ENCODE measurements around the gene EFNA1. TPM values are rescaled to one million over a fixed set of nuclear protein-coding genes. Genes with fewer than 3 reads are reported as not detected.
A peak's percentile ranks its signal among the peaks of the same experiment; 100 is the strongest.

The EFNA1 gene
- total and polyA plus RNA-seq, 2 of the 8 experiments (the other 6 are each of a cell fraction or from before 2014, with no cell fraction given), result 4.9 to 14.6 TPM

DNA sequence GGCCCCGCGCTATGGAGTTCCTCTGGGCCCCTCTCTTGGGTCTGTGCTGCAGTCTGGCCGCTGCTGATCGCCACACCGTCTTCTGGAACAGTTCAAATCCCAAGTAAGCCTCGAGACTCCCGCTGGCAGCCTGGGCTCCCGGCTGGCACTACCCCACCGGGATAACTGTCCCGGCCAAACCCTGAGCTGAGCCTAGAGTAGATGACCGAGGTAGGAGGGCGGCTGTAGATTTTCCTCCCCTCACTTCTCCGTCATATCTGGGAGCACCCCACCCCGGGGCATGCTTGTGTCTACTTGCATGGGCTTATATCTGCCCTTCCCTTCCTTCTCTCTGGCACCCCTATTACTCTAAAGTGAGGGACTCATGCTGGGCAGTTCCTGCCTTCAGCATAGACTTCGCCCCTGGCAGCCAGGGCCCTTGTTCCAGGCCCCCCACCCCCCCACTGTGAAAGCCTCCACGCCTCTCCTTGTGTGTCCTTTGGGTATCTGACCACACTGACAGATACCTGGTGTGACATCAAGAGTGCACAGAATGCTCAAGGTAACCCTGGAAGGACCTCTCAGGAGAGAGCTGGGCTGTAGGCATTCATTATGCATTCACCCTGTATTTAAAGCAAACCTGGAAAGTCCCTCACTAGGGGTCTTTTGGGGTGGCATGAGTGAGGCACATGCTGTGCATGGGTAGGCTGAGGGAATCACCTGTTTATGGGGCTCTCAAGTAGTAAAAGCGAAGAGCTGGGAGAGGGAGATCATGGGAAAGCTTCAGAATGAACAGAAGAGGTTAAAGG lies 485 bp downstream of the EFNA1 start:
- Histone ChIP-seq H4K8ac (ENCODE audit: extremely low read depth, insufficient read depth, low read length) (no peak overlapping the region; the same call in 1 of the 2 replicates), H3K23ac (ENCODE audit: insufficient read length) (no peak overlapping the region), H3K9me3 (ENCODE audit: insufficient read depth in 2 of 2, low read depth in 1 of 2, low read length in 1 of 2) (no peaks in the 10 kb centered on the region), H3K4me3 (ENCODE audit: extremely low read depth in 1 of 4, insufficient read depth in 2 of 4, low read depth in 3 of 4, low read length in 4 of 4) (peak overlapping the region; percentile 45 to 62 (median 52)), H3K18ac (ENCODE audit: extremely low read depth, low read length) (no peak overlapping the region; the same call in 1 of the 2 replicates), H2AK5ac (ENCODE audit: low read depth, low read length) (peak overlapping the region; percentile 56; the same call in 1 of the 2 replicates), H2AFZ (ENCODE audit: low read length) (no peak overlapping the region), H2BK20ac (ENCODE audit: low read length) (no peak overlapping the region), H3K4me1 (replicated peaks in 1 of 4; ENCODE audit: control insufficient read depth in 3 of 4, insufficient read depth in 4 of 4, low read length in 3 of 4) (peaks cover 16 to 58% (median 40%) of the 10 kb centered on the region in 4 experiments), H3K14ac (ENCODE audit: insufficient read length) (no peak overlapping the region), H3K36me3 (ENCODE audit: control insufficient read depth in 2 of 4, insufficient read depth in 4 of 4, low read length in 3 of 4) (peaks cover 0 to 4% (median under 1%) of the 10 kb centered on the region in 4 experiments; a peak in 1 of 8 replicates), H3K79me1 (ENCODE audit: low read depth, low read length) (no peaks in the 10 kb centered on the region), H3K27me3 (replicated peaks in 1 of 4; ENCODE audit: control insufficient read depth in 3 of 4, extremely low read depth in 1 of 4, insufficient read depth in 3 of 4, low read length in 3 of 4) (peaks cover 33 to 50% (median 45%) of the 10 kb centered on the region in 4 experiments), H2BK120ac (replicated peaks; ENCODE audit: low read depth, low read length) (no peak overlapping the region), H3K4me2 (ENCODE audit: insufficient read depth in 1 of 2, low read depth in 2 of 2, low read length in 2 of 2) (peak overlapping the region; percentile 94 to 97), H4K5ac (ENCODE audit: insufficient read length, low read depth, low read length) (no peak overlapping the region), H3K9ac (replicated peaks in 1 of 4; ENCODE audit: extremely low read depth in 1 of 4, low read depth in 3 of 4, low read length in 3 of 4) (no peak overlapping the region), H2BK12ac (ENCODE audit: low read depth, low read length) (no peak overlapping the region), H4K91ac (replicated peaks; ENCODE audit: insufficient read length, low read length) (no peak overlapping the region), H2BK15ac (ENCODE audit: low read length) (no peak overlapping the region), H2BK5ac (ENCODE audit: low read depth, low read length) (no peak overlapping the region), H3K56ac (replicated peaks; ENCODE audit: insufficient read length, low read depth, low read length) (no peak overlapping the region), H4K20me1 (replicated peaks in 1 of 2; ENCODE audit: control insufficient read depth in 1 of 2, insufficient read depth in 2 of 2, low read length in 2 of 2) (no peaks in the 10 kb centered on the region), H3K4ac (replicated peaks; ENCODE audit: insufficient read length, low read depth, low read length) (no peak overlapping the region), H3K27ac (ENCODE audit: low read depth, low read length) (no peak overlapping the region), H3K23me2 (ENCODE audit: low read depth, low read length) (peaks cover 28% of the 10 kb centered on the region), H3K79me2 (ENCODE audit: control insufficient read depth in 1 of 2, insufficient read depth in 2 of 2, low read length in 2 of 2) (no peaks in the 10 kb centered on the region)
- DNase-seq (ENCODE audit: low read depth in 1 of 2, low spot score in 2 of 2), result peak in 1 of 2 experiments; percentile 69
- FAIRE-seq, result no peak
- CTCF ChIA-PET (ENCODE audit: partially characterized antibody), result interaction anchor here (0.6 to 14.2 kb wide), 10 partner anchors 24 to 278 kb away, joined by 3 to 187 read pairs (median 4); partner anchors contain the start of genes KRTCAP2 and TRIM46
- WGBS, 2 experiments (ENCODE audit: extremely low coverage in 1 of 2, insufficient coverage in 1 of 2, insufficient read length in 1 of 2, insufficient replicate concordance in 2 of 2, low coverage in 1 of 2, low lambda C conversion rate in 2 of 2, missing lambda C conversion rate in 1 of 2), result 7% methylated on average over 17 of the region's 17 CpGs; no CpG with 5 or more reads in 1 of the 2 experiments
- POLR2A ChIA-PET (ENCODE audit: partially characterized antibody), result interaction anchor here (0.7 to 3.1 kb wide), 13 partner anchors 9 to 155 kb away, joined by 3 to 24 read pairs (median 6); partner anchors contain the start of gene EFNA3
- TF ChIP-seq BCL11A (IDR thresholded peaks at IDR 0.05; ENCODE audit: low read depth in 2 of 2, low read length in 2 of 2) (no peak), SP4 (IDR thresholded peaks at IDR 0.05; ENCODE audit: low read length) (no peak), JUND (IDR thresholded peaks at IDR 0.05; ENCODE audit: low read length) (no peak), SP2 (IDR thresholded peaks at IDR 0.05; ENCODE audit: low read length) (no peak), RBBP5 (IDR thresholded peaks at IDR 0.05; ENCODE audit: borderline replicate concordance, low read depth, low read length) (no peak), NRF1 (IDR thresholded peaks at IDR 0.05; ENCODE audit: low read depth, low read length) (no peak)

All from H1 (cell line).